GM10266 (cell line): ENCODE data around the gene TSEN54.
A peak's percentile ranks its signal among the peaks of the same experiment; 100 is the strongest.

Experiments used
- DNase-seq: peaks from one replicate; pipeline ENCODE4 v3.0.0; 2012; ENCODE audit errors: extremely low spot score
- CTCF ChIP-seq: IDR thresholded peaks from 2 replicates; pipeline ENCODE4 v1.5.1; 2012; ENCODE audit warnings: mild to moderate bottlenecking, low read depth; ENCODE audit not compliant: control insufficient read depth, insufficient read depth; ENCODE audit errors: missing control alignments

TSEN54 gene

DNA sequence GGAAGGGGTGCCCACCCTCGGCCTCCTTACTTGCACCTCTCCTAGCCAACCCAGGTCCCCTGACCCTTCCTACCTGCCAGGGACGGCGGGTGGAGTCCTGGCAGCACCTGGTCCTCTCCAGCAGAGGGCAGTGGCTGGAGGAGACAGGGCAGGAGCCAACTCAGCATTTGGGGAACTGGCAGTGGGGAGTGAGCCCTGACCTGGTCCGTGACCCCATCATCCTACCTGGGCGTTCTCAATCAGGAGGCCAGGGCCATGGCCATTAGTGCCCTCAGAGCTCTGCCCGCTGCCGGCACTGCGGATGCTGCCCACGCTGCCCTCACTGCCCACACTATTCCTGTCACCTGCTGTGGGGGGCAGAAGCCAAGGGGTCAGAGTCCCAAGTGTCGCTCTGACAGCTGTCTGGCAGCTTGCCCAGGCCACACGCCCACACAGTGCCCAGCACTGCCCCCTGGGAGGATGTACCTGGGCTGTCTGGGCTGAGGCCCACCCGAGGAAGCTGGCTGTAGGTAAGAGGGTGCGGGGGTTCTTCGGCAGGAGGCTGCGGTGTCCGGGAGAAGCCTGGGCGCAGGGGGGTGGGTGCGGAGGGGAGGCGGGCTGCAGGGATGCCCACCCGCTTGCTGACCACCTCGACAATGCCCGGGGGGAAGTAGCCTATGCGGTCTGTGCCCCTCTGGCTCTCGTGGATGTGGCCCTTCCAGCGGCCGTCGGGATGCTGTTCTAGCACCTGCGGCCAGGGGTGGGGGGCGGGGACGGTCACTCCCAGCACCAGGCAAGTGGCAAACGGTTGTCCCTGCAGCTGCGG, 11.8 kb upstream of the TSEN54 start:
- peak; percentile 87 for DNase-seq

DNA sequence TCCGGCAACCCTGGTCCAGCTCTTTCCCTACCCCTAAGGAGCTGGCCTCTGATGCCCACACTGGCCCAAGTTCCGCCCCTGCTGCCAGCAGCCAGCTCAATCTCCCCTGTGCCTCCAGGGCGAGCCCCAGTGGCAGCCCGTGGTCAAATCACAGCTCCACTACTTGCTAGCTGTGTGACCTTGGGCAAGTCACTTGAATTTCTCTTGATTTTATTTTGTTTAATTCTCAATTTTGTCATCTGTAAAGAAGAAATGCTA, 11.2 kb upstream of the TSEN54 start:
- no peak for TF ChIP-seq CTCF
- DNase-seq: no peak

More for the DNA sequence above, 11.8 kb upstream of the TSEN54 start:
- TF ChIP-seq CTCF: peak; percentile 80

- TF ChIP-seq CTCF: no peak
- no peak for DNase-seq
Observed at GRCh38 chr17:75505640-75506039, 10.7 kb upstream of the TSEN54 start.

- no peak for DNase-seq
- no peak for TF ChIP-seq CTCF
Observed at GRCh38 chr17:75506134-75506533, 10.2 kb upstream of the TSEN54 start.

GRCh38 chr17:75506888-75507287, 9.4 kb upstream of the TSEN54 start:
- no peak for TF ChIP-seq CTCF
- DNase-seq: no peak

GRCh38 chr17:75507733-75508719, 8.3 kb upstream of the TSEN54 start:
- no peak for TF ChIP-seq CTCF
- DNase-seq: no peak
